ENCODE data around the gene AGBL5.

Gene AGBL5

GRCh38 chr2:27071277-27071989 lies 20.0 kb downstream of the AGBL5 start, which contains the start of gene OST4:
Gene OST4, minus strand, starts transcription at chr2:27071654.
- Histone ChIP-seq H3K4me3 (replicated peaks; ENCODE audit: insufficient read depth, low read length) (peak within 1 kb of the TSS; percentile 92), H3K27ac (replicated peaks) (peak within 1 kb of the TSS; percentile 74), H3K27me3 (ENCODE audit: insufficient read depth, poor library complexity, severe bottlenecking) (no peaks in the 10 kb centered on the region)
- TF ChIP-seq GABPA (IDR thresholded peaks at IDR 0.05; ENCODE audit: low read depth) = peak; percentile 89
- no peak for TF ChIP-seq REST (IDR thresholded peaks at IDR 0.05; ENCODE audit: insufficient replicate concordance, low read depth)
- TF ChIP-seq POLR2AphosphoS5 (IDR thresholded peaks at IDR 0.05; ENCODE audit: low read depth) = peak; percentile 70; the same call in 1 of the 2 replicates
- peak; percentile 88 to 89 for DNase-seq (ENCODE audit: low read depth in 1 of 2, low spot score in 1 of 2)

- Histone ChIP-seq H3K27ac (replicated peaks) (peak overlapping the region; percentile 73), H3K4me3 (replicated peaks; ENCODE audit: insufficient read depth, low read length) (peak overlapping the region; percentile 92), H3K27me3 (ENCODE audit: insufficient read depth, poor library complexity, severe bottlenecking) (no peaks in the 10 kb centered on the region)
- no peak for DNase-seq (ENCODE audit: low read depth in 1 of 2, low spot score in 1 of 2)
- TF ChIP-seq GABPA (IDR thresholded peaks at IDR 0.05; ENCODE audit: low read depth) = no peak
- TF ChIP-seq SPI1 (IDR thresholded peaks at IDR 0.05; ENCODE audit: borderline replicate concordance, low read depth) = no peak
- no peak for TF ChIP-seq CTCF (IDR thresholded peaks at IDR 0.05; ENCODE audit: insufficient read depth, low read length)
- TF ChIP-seq POLR2AphosphoS5 (IDR thresholded peaks at IDR 0.05; ENCODE audit: low read depth) = no peak
- no peak for TF ChIP-seq REST (IDR thresholded peaks at IDR 0.05; ENCODE audit: insufficient replicate concordance, low read depth)
These were observed 20.7 kb downstream of the AGBL5 start for GRCh38 chr2:27071990-27072830.

GRCh38 chr2:27072920-27073319 lies 21.5 kb downstream of the AGBL5 start:
- Histone ChIP-seq H3K4me3 (replicated peaks; ENCODE audit: insufficient read depth, low read length) (no peak overlapping the region), H3K27ac (replicated peaks) (no peak overlapping the region; the same call in 1 of the 2 replicates), H3K27me3 (ENCODE audit: insufficient read depth, poor library complexity, severe bottlenecking) (no peaks in the 10 kb centered on the region)
- DNase-seq (ENCODE audit: low read depth in 1 of 2, low spot score in 1 of 2) = no peak
- no peak for TF ChIP-seq POLR2AphosphoS5 (IDR thresholded peaks at IDR 0.05; ENCODE audit: low read depth)
- no peak for TF ChIP-seq REST (IDR thresholded peaks at IDR 0.05; ENCODE audit: insufficient replicate concordance, low read depth)
- no peak for TF ChIP-seq GABPA (IDR thresholded peaks at IDR 0.05; ENCODE audit: low read depth)
- TF ChIP-seq SPI1 (IDR thresholded peaks at IDR 0.05; ENCODE audit: borderline replicate concordance, low read depth) = no peak
- no peak for TF ChIP-seq CTCF (IDR thresholded peaks at IDR 0.05; ENCODE audit: insufficient read depth, low read length)

Data from HL-60 (cell line).